SW 1271 (cell line): ENCODE data around the gene INAVA.
"Not testable (repeated sequence)": the region's sequence is repeated elsewhere in the genome, so short reads cannot be mapped to it uniquely, and the experiment has no call there.

Source experiments
- DNase-seq, 2 experiments: peaks; one replicate each; lab custom pipeline; 2025; lab: John Stamatoyannopoulos, UW

The INAVA gene

GRCh38 chr1:200919386-200919785 lies 24.7 kb downstream of the INAVA start:
- DNase-seq: no peak

- DNase-seq: no peak
These were observed 26.9 kb downstream of the INAVA start for GRCh38 chr1:200921571-200922110.

- no peak for DNase-seq
These were observed 27.7 kb downstream of the INAVA start for GRCh38 chr1:200922406-200922805.

GRCh38 chr1:200923601-200924000 lies 28.9 kb downstream of the INAVA start:
- DNase-seq: no peak

- DNase-seq: no peak
These were observed 31.1 kb downstream of the INAVA start for GRCh38 chr1:200925831-200926230.

GRCh38 chr1:200929530-200930278 lies 35.0 kb downstream of the INAVA start:
- no peak for DNase-seq

GRCh38 chr1:200930285-200930684 lies 35.6 kb downstream of the INAVA start:
- DNase-seq: not testable (repeated sequence)

GRCh38 chr1:200931776-200932175 lies 37.1 kb downstream of the INAVA start:
- DNase-seq: no peak

- DNase-seq: no peak
These were observed 40.1 kb downstream of the INAVA start for GRCh38 chr1:200934676-200935245.

- not testable (repeated sequence) for DNase-seq
These were observed 40.7 kb downstream of the INAVA start for GRCh38 chr1:200935286-200935962.

- no peak for DNase-seq
These were observed 44.3 kb downstream of the INAVA start for GRCh38 chr1:200938955-200939354.

- DNase-seq: no peak
These were observed 50.4 kb downstream of the INAVA start for GRCh38 chr1:200945111-200945510.

GRCh38 chr1:200947059-200947566 lies 52.4 kb downstream of the INAVA start:
- no peak for DNase-seq

GRCh38 chr1:200949626-200950025 lies 54.9 kb downstream of the INAVA start:
- no peak for DNase-seq

GRCh38 chr1:200951016-200951415 lies 56.3 kb downstream of the INAVA start:
- no peak for DNase-seq

GRCh38 chr1:200954434-200954833 lies 59.7 kb downstream of the INAVA start:
- DNase-seq: no peak

GRCh38 chr1:200958597-200958996 lies 63.9 kb downstream of the INAVA start:
- DNase-seq: no peak

- no peak for DNase-seq
These were observed 64.8 kb downstream of the INAVA start for GRCh38 chr1:200959411-200959921.

GRCh38 chr1:200960236-200960947 lies 65.7 kb downstream of the INAVA start:
- DNase-seq: no peak

- DNase-seq: no peak
These were observed 66.2 kb downstream of the INAVA start for GRCh38 chr1:200960948-200961340.

- DNase-seq: not testable (repeated sequence)
These were observed 67.5 kb downstream of the INAVA start for GRCh38 chr1:200962151-200962550.

GRCh38 chr1:200962631-200963030 lies 67.9 kb downstream of the INAVA start:
- DNase-seq: no peak
